Activated gamma-delta T cell treated with Interleukin-2 at 50 U/mL for 16 hours (primary cell): Measurements from ENCODE around the gene ARID4B.
"Not testable (repeated sequence)": the region's sequence is repeated elsewhere in the genome, so short reads cannot be mapped to it uniquely, and the experiment has no call there.

Experiments
- DNase-seq: peaks from one replicate; pipeline ENCODE4 v3.0.0-alpha.2; 2020

Gene ARID4B

DNA sequence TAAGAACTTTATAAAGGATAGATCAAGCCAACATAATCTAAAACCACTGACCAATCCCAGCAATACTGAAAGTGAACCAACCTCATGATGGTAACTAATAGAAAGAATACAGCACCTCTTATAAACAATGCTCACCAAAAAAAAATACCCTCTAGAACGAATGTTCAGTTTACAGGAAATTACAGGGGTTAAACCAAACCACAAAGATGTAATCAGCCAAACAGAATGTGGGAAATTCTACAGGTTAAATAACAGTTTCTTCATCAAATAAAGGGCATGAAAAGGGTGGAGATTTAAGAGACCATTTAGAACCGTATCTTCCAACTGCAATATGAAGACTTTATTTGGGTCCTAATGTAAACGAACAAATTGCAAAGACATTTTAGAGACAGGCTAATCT lies 30.4 kb downstream of the ARID4B start:
- no peak for DNase-seq

DNA sequence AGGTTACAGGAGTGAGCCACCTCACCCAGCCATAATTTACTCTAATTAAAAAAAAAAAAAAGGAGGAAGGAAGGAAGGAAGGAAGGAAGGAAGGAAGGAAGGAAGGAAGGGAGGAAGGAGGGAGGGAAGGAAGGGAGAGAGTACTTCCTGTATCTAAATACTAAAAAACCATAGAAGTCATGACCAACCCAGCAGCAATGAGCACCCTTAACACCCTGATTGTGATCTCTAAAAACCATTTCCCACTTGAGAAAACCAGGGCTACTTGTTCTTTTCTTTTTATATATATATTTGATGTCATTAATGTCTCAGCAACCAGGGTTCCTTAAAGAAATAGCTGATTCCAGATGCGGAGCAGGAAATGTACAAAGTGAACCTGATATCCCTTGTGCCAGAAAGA lies 31.2 kb downstream of the ARID4B start:
- no peak for DNase-seq

DNA sequence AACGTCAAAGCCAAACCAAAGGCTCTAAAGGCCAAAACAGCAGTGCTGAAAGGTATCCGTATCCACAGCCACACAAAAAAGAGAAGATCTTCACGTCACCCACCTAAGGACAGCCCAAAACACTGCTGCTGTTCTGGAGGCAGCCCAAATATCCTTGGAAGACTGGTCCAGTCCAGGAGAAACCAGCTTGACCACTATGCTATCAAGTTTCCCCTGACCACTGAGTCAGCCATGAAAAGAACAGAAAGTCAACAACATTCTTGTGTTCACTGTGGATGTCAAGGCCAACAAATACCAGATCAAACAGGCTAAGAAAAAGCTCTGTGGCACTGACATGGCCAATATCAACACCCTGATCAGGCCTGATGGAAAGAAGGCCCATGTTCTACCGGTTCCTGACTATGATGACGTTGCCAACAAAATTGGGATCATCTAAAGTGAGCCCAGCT lies 32.1 kb downstream of the ARID4B start:
- no peak for DNase-seq

DNA sequence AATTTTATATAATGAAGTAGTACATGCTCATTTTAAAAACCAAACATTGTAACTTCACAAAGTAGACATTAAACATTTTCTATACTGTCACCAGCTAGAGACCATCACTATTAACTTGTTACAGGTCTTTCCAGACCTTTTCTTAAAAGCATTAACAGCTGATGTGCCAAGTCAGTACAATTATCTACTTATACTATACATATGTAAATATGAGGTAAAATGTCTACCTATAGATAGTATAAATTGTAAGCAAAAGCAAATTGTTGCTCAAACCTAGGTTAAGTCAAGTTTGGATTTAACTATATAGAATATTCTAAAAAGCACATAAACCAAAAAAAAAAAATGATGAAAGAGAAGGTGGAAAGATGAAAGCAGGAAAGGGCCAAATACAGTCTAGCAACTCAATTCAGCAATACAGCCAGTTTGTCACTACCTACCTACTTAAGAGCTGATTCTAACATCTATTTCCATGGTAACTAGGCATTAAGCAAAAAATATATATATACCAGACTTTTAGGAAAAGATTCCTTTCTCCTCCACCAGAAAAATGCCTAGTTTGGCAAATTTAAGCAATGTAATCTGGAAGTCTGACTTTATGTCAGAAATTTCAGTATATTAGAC lies 34.5 kb downstream of the ARID4B start:
- DNase-seq, result no peak

DNA sequence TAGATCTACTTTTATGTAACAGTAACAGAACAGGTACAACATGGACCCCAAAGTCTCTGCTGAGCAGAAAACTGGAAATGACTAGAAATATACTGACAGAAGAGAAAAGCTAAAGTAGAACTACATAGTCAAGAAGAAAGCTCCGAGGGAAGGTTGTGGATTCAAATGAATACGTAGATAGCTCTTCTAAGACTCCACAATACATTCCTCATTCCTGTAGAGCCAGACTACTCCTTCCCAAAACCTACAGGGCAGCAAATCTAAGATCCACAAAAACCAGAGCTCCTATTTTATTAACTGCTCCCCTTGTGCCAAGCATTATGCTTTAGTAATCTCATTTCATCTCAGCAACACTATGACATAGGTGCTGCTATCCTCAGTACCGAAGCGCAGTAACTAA lies 35.2 kb downstream of the ARID4B start:
- no peak for DNase-seq

DNA sequence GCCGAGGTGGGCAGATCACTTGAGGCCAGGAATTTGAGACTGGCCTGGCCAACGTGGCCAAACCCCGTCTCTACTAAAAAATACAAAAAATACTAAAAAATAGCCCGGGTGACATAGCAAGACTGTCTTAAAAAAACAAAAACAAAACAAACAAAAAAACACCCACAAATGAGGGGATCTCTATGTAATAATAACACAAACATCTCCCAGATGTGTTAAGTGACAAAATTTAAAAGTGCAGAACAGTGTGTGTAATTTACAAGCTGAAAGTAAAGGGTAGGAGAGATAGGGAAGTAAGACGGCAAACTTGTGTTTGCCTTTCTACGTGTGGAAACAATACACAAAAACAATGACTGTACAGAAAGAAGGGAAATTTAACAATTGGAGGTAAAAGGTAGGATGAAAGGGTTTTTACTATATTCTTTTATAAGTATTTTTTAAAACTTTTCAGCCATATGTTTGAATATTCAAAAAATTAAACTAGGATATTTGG lies 36.3 kb downstream of the ARID4B start:
- DNase-seq, result no peak

DNA sequence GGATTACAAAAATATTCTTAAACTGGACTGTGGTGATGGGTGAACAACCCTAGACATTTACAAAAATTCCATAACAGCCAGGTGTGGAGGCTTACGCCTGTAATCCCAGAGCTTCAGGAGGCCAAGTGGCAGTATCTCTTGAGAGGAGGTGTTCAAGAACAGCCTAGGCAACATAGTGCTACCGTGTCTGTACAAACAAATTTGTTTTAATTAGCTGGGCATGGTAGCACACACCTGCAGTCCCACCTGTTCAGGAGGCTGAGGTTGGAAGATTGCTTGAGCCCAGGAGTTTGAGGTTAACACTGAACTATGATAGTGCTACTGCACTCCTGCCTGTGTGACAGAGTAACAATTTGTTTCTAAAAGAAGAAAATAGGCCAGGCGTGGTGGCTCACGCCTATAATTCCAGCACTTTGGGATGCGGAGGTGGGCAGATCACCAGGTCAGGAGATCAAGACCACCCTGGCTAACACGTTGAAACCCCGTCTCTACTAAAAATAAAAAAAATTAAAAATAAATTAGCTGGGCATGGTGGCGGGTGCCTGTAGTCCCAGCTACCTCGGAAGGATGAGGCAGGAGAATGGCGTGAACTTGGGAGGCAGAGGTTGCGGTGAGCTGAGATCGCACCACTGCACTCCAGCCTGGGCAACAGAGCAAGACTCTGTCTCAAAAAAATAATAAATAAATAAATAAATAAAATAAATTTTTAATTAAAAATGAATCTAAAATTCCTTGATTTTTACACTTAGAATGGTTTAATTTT lies 37.1 kb downstream of the ARID4B start:
- DNase-seq, result no peak

DNA sequence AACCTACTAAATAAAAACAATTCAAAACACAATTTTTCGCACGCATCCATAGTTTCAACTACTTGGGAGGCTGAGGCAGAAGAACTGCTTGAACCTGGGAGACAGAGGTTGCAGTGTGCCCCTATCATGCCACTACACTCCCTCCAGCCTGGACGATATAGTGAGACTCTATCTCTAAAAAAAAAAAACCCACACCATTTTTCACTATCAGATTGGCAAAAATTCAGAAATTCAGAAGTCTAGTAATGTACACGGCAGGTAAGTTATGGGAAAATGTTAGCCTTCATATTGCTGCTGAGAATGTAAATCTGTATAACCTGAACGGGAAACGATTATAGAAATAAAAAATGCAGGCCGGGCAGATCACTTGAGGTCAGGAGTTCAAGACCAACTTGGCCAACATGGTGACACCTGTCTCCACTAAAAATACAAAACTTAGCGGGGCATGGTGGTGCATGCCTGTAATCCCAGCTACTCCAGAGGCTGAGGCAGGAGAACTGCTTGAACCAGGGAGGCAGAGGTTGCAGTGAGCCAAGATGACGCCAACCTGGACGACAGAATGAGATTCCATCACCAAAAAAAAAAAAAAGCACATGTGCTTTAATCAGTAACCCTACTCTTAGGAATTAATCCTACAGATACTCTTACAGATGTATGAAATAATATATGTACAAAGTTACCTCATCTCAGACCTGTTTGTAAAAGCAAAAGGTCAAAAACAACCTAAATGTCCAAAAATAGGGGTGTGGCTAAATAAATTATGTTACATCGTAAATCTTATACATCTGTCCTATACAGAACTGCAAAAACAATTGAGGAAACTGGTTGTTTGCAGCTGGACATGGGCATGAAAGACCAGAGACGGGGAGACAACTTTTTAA lies 37.9 kb downstream of the ARID4B start:
- DNase-seq, result no peak

DNA sequence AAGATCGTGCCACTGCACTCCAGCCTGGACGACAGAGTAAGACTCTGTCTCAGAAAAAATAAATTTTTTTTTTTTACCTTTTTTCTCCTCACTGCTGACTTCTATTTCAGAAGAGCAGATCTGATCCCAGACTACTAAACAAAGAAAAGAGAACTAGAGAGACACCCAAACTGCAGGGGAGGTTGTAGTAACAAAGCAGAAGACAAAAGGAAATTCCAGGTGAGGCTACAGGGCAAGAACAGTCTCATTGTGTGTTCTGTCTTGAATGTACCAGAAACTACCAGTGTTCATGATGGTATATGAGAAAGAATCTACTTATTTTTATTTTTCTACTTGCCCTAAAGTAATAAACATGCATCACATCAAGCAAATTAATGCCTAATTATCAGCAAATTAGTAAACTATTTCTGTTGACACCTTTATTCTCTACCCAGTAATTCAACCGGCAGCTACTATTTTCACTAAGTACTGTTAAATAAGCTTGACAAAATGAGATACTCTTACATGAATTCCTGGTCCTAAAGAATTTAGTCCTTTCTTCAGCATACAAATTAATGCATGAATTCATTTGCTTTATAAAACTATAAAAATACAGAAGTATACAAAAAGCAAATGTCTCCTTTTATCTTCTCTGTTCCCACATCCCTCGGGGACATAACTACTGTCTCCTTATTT lies 40.6 kb downstream of the ARID4B start:
- no peak for DNase-seq

DNA sequence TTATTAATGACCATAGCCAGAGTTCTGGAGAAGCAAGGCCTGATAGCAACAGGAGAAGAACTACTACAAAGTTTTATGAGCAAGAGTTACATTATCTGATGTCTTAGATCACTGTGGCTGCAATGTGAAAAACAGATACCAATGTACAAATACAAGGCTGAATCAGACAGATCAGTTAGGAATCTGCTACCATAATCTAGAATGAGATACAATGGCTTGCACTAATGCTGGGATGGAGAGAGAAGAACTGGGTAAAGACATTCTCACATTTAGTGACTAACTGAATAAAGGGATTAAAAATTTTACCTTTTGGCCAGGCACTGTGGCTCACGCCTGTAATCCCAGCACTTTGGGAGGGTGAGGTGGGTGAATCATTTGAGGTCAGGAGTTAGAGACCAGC lies 41.3 kb downstream of the ARID4B start:
- no peak for DNase-seq

DNA sequence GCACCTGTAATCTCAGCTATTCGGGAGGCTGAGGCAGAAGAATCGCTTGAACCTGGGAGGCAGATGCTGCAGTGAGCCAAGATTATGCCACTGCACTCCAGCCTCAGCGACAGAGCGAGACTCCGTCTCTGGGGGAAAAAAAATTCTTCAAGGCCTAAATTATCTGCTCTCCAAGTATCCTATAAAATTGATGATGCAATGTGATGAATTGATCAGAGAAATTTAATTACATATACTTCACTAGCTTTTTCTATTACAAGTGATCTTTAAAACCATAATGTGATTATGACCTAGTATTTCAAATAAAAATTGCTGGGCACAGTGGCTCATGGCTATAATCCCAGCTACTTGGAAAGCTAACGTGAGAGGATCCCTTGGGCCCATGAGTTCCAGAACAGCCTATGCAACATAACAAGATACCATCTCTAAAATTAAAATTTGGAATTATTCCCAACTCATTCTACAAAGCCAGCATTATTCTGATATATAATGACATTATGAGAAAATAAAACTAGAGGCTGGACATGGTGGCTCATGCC lies 43.7 kb downstream of the ARID4B start:
- no peak for DNase-seq

DNA sequence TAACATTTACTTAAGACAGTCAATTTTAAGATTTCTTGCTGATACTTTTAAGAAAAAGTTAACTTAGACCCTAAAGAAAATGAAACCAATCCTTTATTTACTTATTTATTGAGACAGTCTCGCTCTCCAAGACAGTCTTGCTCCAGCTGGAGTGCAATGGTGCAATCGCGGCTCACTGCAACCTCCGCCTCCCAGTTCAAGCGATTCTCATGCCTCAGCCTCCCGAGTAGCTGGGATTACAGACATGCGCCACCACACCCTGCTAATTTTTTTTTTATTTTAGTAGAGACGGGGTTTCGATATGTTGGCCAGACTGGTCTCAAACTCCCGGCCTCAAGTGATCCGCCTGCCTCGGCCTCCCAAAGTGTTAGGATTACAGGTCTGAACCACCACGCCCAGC lies 44.3 kb downstream of the ARID4B start:
- DNase-seq, result not testable (repeated sequence)

DNA sequence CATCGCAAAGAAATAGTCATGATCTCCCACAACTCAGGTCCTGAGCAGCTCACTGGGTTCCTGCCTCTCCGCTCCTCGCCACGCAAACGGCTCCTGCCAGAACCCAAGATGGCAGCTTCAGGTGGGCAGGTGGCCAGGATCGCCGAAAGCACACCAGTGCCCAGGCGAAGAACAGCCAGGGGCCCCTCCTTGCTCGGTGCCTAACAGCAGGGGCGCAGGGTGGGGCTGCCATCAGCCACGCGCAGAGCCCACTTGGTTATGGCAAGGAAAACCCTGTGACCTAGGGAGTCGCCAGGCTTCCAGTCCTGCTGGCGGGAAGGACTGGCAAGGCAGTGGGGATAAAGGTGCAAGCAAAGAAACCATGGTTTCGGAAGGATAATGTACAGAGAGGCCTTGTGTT lies 47.5 kb downstream of the ARID4B start:
- DNase-seq, result no peak

DNA sequence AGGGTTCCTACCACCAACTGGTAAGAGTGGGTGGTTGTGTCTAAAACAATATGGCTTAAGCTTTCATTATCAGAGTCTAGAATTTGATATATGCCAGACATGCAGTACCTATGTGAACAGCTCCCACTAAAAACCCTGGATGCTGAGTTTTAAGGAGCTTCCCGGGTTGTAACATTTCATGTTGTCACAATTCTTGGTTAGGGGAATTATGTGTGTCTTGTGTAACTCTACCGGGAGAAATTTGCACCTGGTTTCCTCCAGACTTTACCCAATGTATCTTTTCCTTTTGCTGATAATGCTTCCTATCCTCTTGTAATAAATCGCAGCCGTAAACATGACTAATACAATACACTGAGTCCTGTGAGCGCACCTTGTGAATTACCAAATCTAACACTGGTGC lies 48.3 kb downstream of the ARID4B start:
- no peak for DNase-seq

DNA sequence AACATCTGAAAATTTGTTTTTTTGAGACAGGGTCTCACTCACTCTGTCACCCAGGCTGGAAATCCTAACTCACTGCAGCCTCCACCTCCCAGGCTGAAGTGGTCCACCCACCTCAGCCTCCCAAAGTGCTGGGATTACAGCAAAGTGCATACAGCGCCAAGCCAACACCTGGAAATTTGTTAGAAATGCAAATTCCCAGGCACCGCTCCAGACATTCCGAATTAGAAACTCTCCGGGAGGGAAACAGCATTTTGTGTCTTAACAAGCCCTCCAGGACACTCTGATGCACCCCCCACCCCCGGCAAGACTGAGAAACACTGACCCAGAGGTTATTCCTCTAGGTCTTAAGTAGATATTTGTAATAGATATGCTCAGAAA lies 49.1 kb downstream of the ARID4B start:
- no peak for DNase-seq

DNA sequence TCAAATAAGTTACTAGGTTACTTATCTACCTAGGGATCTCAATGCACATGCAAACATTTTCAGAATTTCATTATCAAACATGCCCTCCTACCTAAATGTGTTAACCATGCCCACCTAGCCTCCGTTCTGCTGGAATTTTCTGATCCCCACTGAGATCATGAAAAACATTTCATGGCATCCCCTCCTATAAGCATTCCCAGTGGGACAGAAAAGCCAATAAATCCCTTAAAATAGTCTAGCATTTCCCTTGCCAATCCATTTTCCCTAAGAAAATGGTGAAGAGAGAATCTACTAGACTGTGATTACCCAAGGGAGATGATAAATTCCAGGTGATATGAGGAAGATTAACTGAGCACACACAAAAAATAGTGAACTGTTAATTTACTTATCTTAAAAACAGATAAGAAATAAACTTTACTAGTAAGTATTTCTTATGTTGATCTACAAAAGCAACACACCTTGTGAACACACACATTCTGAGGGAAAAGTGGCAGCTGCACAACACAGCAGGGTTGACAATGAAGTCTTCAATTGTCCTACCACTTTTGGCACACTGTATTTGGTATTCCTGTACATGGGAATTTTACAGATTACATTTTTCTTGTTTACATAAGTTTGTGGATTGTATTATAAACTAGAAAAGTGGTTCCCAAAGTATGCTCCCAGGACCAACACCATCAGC lies 49.6 kb downstream of the ARID4B start:
- DNase-seq, result no peak

DNA sequence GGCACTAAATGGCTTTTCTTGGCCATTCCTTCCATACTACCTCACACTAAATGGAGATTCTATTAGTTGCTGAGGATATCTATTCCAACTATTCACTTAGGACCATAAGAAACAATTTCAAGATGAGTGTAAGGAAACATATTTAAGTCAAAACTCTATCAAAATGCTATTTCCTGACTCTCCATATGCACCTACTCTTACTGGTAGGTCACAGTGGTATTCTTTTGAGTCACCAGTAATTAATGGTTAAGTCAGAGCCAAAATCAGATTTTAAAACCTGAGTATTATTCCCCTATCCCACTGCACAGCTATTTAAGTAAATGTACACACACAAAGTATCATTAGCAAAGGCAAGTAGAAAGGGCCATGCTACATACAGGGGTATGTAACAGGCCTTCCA lies 50.3 kb downstream of the ARID4B start:
- no peak for DNase-seq

DNA sequence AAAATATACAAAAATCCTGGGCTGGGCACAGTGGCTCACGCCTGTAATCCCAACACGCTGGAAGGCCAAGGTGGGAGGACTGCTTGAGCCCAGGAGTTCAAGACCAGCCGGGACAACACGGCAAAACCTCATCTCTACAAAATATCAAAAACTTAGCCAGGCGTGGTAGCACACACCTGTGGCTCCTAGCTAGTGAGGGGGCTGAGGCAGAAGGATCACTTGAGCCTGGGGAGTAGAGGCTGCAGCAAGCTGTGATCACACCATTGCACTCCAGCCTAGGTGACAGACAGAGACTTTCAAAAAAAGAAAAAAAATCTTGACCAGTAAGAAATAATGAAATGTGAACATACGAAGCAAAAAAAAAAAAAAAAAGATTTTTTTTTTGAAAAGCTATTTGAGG lies 52.1 kb downstream of the ARID4B start:
- DNase-seq, result no peak

DNA sequence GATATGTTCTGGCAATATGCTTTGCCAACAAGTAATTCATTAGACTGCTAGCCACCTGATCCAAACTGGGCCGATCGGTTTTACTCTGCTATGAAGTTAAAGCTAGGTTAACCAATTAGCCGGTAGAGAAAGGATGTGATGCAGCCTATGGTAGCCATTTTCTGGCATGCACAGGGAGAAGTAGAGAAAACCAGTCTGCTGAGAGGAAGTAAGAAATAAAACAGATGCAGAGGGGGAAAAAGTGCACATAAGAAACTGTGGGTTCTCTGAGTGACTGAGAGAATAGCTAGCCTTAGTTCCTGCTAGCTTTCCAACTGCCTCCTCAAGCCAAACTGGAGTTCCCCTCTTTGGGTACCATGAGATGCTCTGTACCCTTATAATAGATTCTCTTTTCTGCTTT lies 52.8 kb downstream of the ARID4B start:
- DNase-seq, result no peak

DNA sequence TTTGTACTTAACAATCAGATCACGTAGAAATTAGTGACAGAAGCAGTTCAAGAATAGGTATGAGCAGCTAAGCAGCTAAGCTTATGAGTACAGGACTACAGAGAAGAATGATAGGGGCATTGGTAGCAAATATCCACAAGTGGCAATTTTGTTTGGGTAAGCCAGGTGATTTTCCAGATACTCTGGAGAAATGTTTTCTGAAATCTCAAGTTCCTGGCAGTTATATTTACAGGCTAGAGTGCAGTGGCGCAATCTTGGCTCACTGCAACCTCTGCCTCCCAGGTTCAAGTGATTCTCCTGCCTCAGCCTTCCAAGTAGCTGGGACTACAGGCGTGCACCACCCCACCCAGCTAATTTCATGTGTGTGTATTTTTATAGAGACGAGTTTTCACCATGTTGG lies 55.1 kb downstream of the ARID4B start:
- DNase-seq, result no peak

DNA sequence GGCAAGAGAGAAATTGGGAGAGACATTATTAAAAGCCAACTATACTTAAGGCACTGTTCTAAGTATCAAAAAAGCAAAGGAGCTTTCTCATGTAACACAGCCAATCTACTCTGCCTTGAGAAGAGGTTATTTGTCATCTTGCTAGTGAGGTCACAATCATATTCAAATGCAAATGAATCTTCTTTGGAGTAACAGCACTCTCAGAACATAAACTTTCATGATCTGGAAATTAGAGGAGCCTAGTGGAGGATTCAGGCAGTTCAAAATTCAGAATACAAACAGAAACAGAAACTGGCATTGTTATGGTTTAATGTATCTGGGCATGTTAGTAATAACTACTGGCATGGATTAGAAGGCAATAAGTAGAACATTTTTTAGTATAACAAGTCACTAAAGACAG lies 57.4 kb downstream of the ARID4B start:
- DNase-seq, result no peak

DNA sequence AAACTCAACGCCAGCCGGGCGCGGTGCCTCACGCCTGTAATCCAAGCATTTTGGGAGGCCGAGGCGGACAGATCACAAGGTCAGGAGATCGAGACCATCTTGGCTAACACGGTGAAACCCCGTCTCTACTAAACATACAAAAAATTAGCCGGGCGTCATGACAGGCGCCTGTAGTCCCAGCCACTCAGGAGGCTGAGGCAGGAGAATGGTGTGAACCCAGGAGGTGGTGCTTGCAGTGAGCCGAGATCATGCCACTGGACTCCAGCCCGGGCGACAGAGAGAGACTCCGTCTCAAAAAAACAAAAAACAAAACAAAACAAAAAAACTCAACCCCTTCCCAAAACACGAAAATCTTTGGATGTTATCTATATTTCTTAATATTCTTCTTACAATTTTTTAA lies 58.0 kb downstream of the ARID4B start:
- not testable (repeated sequence) for DNase-seq
